H1 (cell line): ENCODE data around the gene AGRP. TPM values are rescaled to one million over a fixed set of nuclear protein-coding genes. Genes with fewer than 3 reads are reported as not detected.

Experiments
- CTCF ChIA-PET: fragments of 300-600 bp; sonication (Branson Sonifier 250); formaldehyde crosslinking; loops from one replicate; lab custom pipeline; 2021; ENCODE audit not compliant: partially characterized antibody; lab: Charles Lee
- POLR2A ChIA-PET: fragments of 300-600 bp; sonication (Branson Sonifier 250); formaldehyde crosslinking; loops from one replicate; lab custom pipeline; 2021; ENCODE audit warnings: inconsistent platforms; ENCODE audit not compliant: partially characterized antibody; lab: Charles Lee
- DNase-seq, 2 experiments: peaks; one replicate each; pipeline versions ENCODE4 v3.0.0 to v3.0.0-alpha.2; 2010 to 2022; ENCODE audit warnings: low spot score in 2 of 2, low read depth in 1 of 2, mixed read lengths in 1 of 2
- FAIRE-seq: peaks from 2 replicates; lab custom pipeline; 2011; peaks lifted over from hg19 to GRCh38; lab: Jason Lieb, UNC
- H2AFZ ChIP-seq: 2 replicates; pipeline ENCODE4 v1.8.1; 2012; ENCODE audit warnings: low read length, inconsistent platforms
- H2AK5ac ChIP-seq: 2 replicates; pipeline ENCODE4 v1.6.1; 2013; ENCODE audit warnings: low read depth, low read length
- H2BK120ac ChIP-seq: replicated peaks from 2 replicates; pipeline ENCODE3; 2013; ENCODE audit warnings: low read depth, low read length, inconsistent platforms
- H2BK12ac ChIP-seq: 2 replicates; pipeline ENCODE4 v1.6.1; 2013; ENCODE audit warnings: low read depth, low read length
- H2BK15ac ChIP-seq: 2 replicates; pipeline ENCODE4 v1.6.1; 2013; ENCODE audit warnings: low read length
- H2BK20ac ChIP-seq: 2 replicates; pipeline ENCODE4 v1.6.1; 2013; ENCODE audit warnings: low read length
- H2BK5ac ChIP-seq: 2 replicates; pipeline ENCODE4 v1.6.1; 2013; ENCODE audit warnings: low read depth, low read length
- H3K14ac ChIP-seq: 2 replicates; pipeline ENCODE4 v1.6.1; 2013; ENCODE audit warnings: inconsistent platforms; ENCODE audit not compliant: insufficient read length
- H3K18ac ChIP-seq: 2 replicates; pipeline ENCODE4 v1.6.1; 2013; ENCODE audit warnings: low read length; ENCODE audit errors: extremely low read depth
- H3K23ac ChIP-seq: 2 replicates; pipeline ENCODE4 v1.6.1; 2013; ENCODE audit warnings: inconsistent platforms; ENCODE audit not compliant: insufficient read length
- H3K23me2 ChIP-seq: 2 replicates; pipeline ENCODE4 v1.6.1; 2013; ENCODE audit warnings: low read depth, low read length
- H3K27ac ChIP-seq: 2 replicates; pipeline ENCODE4 v1.6.1; 2011; ENCODE audit warnings: low read depth, low read length, inconsistent platforms
- H3K27me3 ChIP-seq, 4 experiments: replicated peaks in 1 of 4; 1 replicate in 1 of 4; 2 replicates in 3 of 4; pipeline versions ENCODE4 v1.6.1 to v1.8.1; 2011 to 2013; ENCODE audit warnings: low read length in 3 of 4, mild to moderate bottlenecking in 3 of 4, inconsistent platforms in 2 of 4, mixed read lengths in 2 of 4, moderate library complexity in 1 of 4; ENCODE audit not compliant: control insufficient read depth in 3 of 4, insufficient read depth in 3 of 4; ENCODE audit errors: extremely low read depth in 1 of 4
- H3K36me3 ChIP-seq, 4 experiments: 2 replicates each; pipeline versions ENCODE4 v1.6.1 to v1.8.1; 2011 to 2013; ENCODE audit warnings: mild to moderate bottlenecking in 4 of 4, low read length in 3 of 4, moderate library complexity in 2 of 4, control low read depth in 1 of 4, inconsistent platforms in 1 of 4; ENCODE audit not compliant: insufficient read depth in 4 of 4, control insufficient read depth in 2 of 4
- H3K4ac ChIP-seq: replicated peaks from 2 replicates; pipeline ENCODE3; 2013; ENCODE audit warnings: low read length, low read depth, mixed read lengths, inconsistent platforms; ENCODE audit not compliant: insufficient read length
- H3K4me1 ChIP-seq, 4 experiments: replicated peaks in 1 of 4; 1 replicate in 1 of 4; 2 replicates in 3 of 4; pipeline versions ENCODE4 v1.6.1 to v1.8.1; 2011 to 2013; ENCODE audit warnings: low read length in 3 of 4, inconsistent platforms in 2 of 4, mixed read lengths in 1 of 4; ENCODE audit not compliant: insufficient read depth in 4 of 4, control insufficient read depth in 3 of 4
- H3K4me2 ChIP-seq, 2 experiments: 2 replicates each; pipeline versions ENCODE4 v1.6.1 to v1.8.1; 2011 to 2013; ENCODE audit warnings: low read depth in 2 of 2, low read length in 2 of 2, control low read depth in 1 of 2, inconsistent platforms in 1 of 2, mild to moderate bottlenecking in 1 of 2; ENCODE audit not compliant: insufficient read depth in 1 of 2
- H3K4me3 ChIP-seq, 4 experiments: fragments of 200-600, 300-600 bp in 1 of 4; sonication (generic), shearing (Covaris generic), sonication (Bioruptor Twin) in 1 of 4; 2 replicates each; pipeline versions ENCODE4 v1.5.1 to v1.8.1; 2011 to 2016; ENCODE audit warnings: low read length in 4 of 4, low read depth in 3 of 4, control low read depth in 2 of 4, inconsistent platforms in 2 of 4, mild to moderate bottlenecking in 2 of 4, mixed read lengths in 1 of 4, moderate library complexity in 1 of 4; ENCODE audit not compliant: insufficient read depth in 2 of 4; ENCODE audit errors: extremely low read depth in 1 of 4
- H3K56ac ChIP-seq: replicated peaks from 2 replicates; pipeline ENCODE3; 2013; ENCODE audit warnings: low read depth, mild to moderate bottlenecking, mixed read lengths, low read length, inconsistent platforms; ENCODE audit not compliant: insufficient read length
- H3K79me1 ChIP-seq: 2 replicates; pipeline ENCODE4 v1.6.1; 2013; ENCODE audit warnings: low read depth, low read length, control low read depth
- H3K79me2 ChIP-seq, 2 experiments: 2 replicates each; pipeline versions ENCODE4 v1.6.1 to v1.8.1; 2012 to 2013; ENCODE audit warnings: low read length in 2 of 2, mild to moderate bottlenecking in 2 of 2, inconsistent platforms in 1 of 2; ENCODE audit not compliant: insufficient read depth in 2 of 2, control insufficient read depth in 1 of 2
- H3K9ac ChIP-seq, 4 experiments: replicated peaks in 1 of 4; 1 replicate in 1 of 4; 2 replicates in 3 of 4; pipeline versions ENCODE4 v1.6.1 to v1.8.1; 2011 to 2013; ENCODE audit warnings: low read depth in 3 of 4, low read length in 3 of 4, control low read depth in 2 of 4, mild to moderate bottlenecking in 2 of 4, moderate library complexity in 2 of 4, inconsistent platforms in 1 of 4; ENCODE audit errors: extremely low read depth in 1 of 4
- H3K9me3 ChIP-seq, 2 experiments: 2 replicates each; pipeline versions ENCODE4 v1.6.1 to v1.8.1; 2012 to 2013; ENCODE audit warnings: mild to moderate bottlenecking in 2 of 2, moderate library complexity in 2 of 2, control low read depth in 1 of 2, inconsistent platforms in 1 of 2, low read depth in 1 of 2, low read length in 1 of 2, mixed read lengths in 1 of 2; ENCODE audit not compliant: insufficient read depth in 2 of 2
- H4K20me1 ChIP-seq, 2 experiments: replicated peaks in 1 of 2; 2 replicates each; pipeline versions ENCODE3 to v1.8.1; 2011 to 2013; ENCODE audit warnings: inconsistent platforms in 2 of 2, low read length in 2 of 2, mild to moderate bottlenecking in 1 of 2; ENCODE audit not compliant: insufficient read depth in 2 of 2, control insufficient read depth in 1 of 2
- H4K5ac ChIP-seq: 2 replicates; pipeline ENCODE4 v1.6.1; 2013; ENCODE audit warnings: low read length, low read depth, mixed read lengths, inconsistent platforms; ENCODE audit not compliant: insufficient read length
- H4K8ac ChIP-seq: 2 replicates; pipeline ENCODE4 v1.8.0; 2013; ENCODE audit warnings: mild to moderate bottlenecking, moderate library complexity, low read length, inconsistent platforms; ENCODE audit not compliant: insufficient read depth; ENCODE audit errors: extremely low read depth
- H4K91ac ChIP-seq: replicated peaks from 2 replicates; pipeline ENCODE3; 2013; ENCODE audit warnings: low read length, mixed read lengths, inconsistent platforms; ENCODE audit not compliant: insufficient read length
- ATF2 ChIP-seq: IDR thresholded peaks from 2 replicates; pipeline ENCODE4 v1.6.1; 2012; ENCODE audit warnings: low read length, inconsistent platforms
- CHD1 ChIP-seq: IDR thresholded peaks from 2 replicates; pipeline ENCODE4 v1.6.1; 2012; ENCODE audit warnings: low read depth, low read length, improper control_type of control experiment
- CTBP2 ChIP-seq: IDR thresholded peaks from 2 replicates; pipeline ENCODE4 v1.7.0; 2011; ENCODE audit warnings: borderline replicate concordance, mild to moderate bottlenecking, moderate library complexity, mixed read lengths, low read length; ENCODE audit not compliant: insufficient read depth, insufficient read length
- GTF2F1 ChIP-seq: IDR thresholded peaks from 2 replicates; pipeline ENCODE4 v1.6.1; 2012; ENCODE audit warnings: low read depth, low read length, improper control_type of control experiment, borderline replicate concordance
- KDM4A ChIP-seq: IDR thresholded peaks from one replicate; pipeline ENCODE4 v1.7.1; 2012; ENCODE audit warnings: low read depth, mild to moderate bottlenecking, moderate library complexity, low read length, inconsistent platforms; ENCODE audit not compliant: severe bottlenecking
- POLR2AphosphoS5 ChIP-seq: IDR thresholded peaks from 2 replicates; pipeline ENCODE4 v1.6.1; 2011; ENCODE audit warnings: low read depth, low read length
- POU5F1 ChIP-seq: IDR thresholded peaks from 2 replicates; pipeline ENCODE4 v1.6.1; 2011; ENCODE audit warnings: low read depth, mild to moderate bottlenecking, low read length, moderate library complexity
- RNF2 ChIP-seq: fragments of 200-900, 300-1000 bp; sonication (generic); IDR thresholded peaks from 2 replicates; pipeline ENCODE4 v1.7.1; 2016; ENCODE audit warnings: borderline replicate concordance, low read depth, mild to moderate bottlenecking, antibody characterized with exemption, low read length; ENCODE audit not compliant: poor library complexity, severe bottlenecking; ENCODE audit errors: missing control alignments
- SIN3A ChIP-seq, 2 experiments: IDR thresholded peaks in 1 of 2; conservative IDR thresholded peaks in 1 of 2; 2 replicates each; pipeline ENCODE4 v1.6.1; 2011 to 2012; ENCODE audit warnings: low read length in 2 of 2, improper control_type of control experiment in 1 of 2, low read depth in 1 of 2, mild to moderate bottlenecking in 1 of 2
- WGBS, 2 experiments: shearing (Covaris generic) in 1 of 2; methylation state at CpG; one replicate each; pipeline versions ENCODE4 v1.1.6 to v1.1.7; 2013 to 2015; ENCODE audit warnings: low lambda C conversion rate in 2 of 2, mixed read lengths in 2 of 2, inconsistent platforms in 1 of 2, low coverage in 1 of 2, missing lambda C conversion rate in 1 of 2; ENCODE audit not compliant: insufficient replicate concordance in 2 of 2, insufficient coverage in 1 of 2, insufficient read length in 1 of 2; ENCODE audit errors: extremely low coverage in 1 of 2, missing lambda C conversion rate in 1 of 2; 5-methylcytosine and 5-hydroxymethylcytosine counted together
- polyA plus RNA-seq, 7 experiments: library from polyadenylated mRNA; depleted of rRNA in 3 of 7; stranded (reverse) in 5 of 7; unstranded in 2 of 7; fragments of >200 nt in 5 of 7; fragments of 200-250 nt in 2 of 7; gene quantifications; 1 replicate in 5 of 7; 2 replicates in 1 of 7; 4 replicates in 1 of 7; pipeline versions ENCODE4 v1.2.1 to v1.2.3, GENCODE V29; 2011 to 2013; ENCODE audit warnings: missing spikeins in 2 of 7, mixed read lengths in 2 of 7
- total RNA-seq: library from RNA; stranded (reverse); fragmentation: NEBNext Ultra II Directional; extraction: Animal tissue kit (Norgen Biotek cat#: 25700); gene quantifications from 2 replicates; pipeline ENCODE4 v1.2.1, GENCODE V29; 2021

AGRP gene
- total and polyA plus RNA-seq, 2 of the 8 experiments (the other 6 are each of a cell fraction or from before 2014, with no cell fraction given): not detected

- FAIRE-seq (no peak), DNase-seq (no peak)
- H3K14ac ChIP-seq: no peak overlapping the region
- H3K23ac ChIP-seq: no peak overlapping the region
- H3K4me1 ChIP-seq: peaks cover 0 to 5% (median 2%) of the 10 kb centered on the region in 4 experiments; a peak in 4 of 7 replicates
- no peaks in the 10 kb centered on the region for H3K23me2 ChIP-seq
- H4K91ac ChIP-seq: no peak overlapping the region
- H3K27me3 ChIP-seq: no peaks in the 10 kb centered on the region
- H3K4me3 ChIP-seq: no peak overlapping the region
- no peak overlapping the region for H2BK20ac ChIP-seq
- H2AFZ ChIP-seq: no peak overlapping the region
- H4K8ac ChIP-seq: no peak overlapping the region
- no peak overlapping the region for H3K27ac ChIP-seq
- H3K79me1 ChIP-seq: peaks cover 4% of the 10 kb centered on the region
- WGBS, 2 experiments: 88% methylated on average over 8 of the region's 8 CpGs; no CpG with 5 or more reads in 1 of the 2 experiments
- H2BK5ac ChIP-seq: 0 out of 2 replicates have a peak overlapping the region, but pooled peaks have one; percentile 35
- H3K4ac ChIP-seq: no peak overlapping the region
- H3K79me2 ChIP-seq: peaks cover 0 to 9% of the 10 kb centered on the region in 2 experiments; a peak in 1 of 4 replicates
- peaks cover 20 to 24% of the 10 kb centered on the region in 2 experiments for H4K20me1 ChIP-seq
- H3K18ac ChIP-seq: no peak overlapping the region
- no peak overlapping the region for H3K4me2 ChIP-seq
- H2BK15ac ChIP-seq: no peak overlapping the region
- H2BK12ac ChIP-seq: peak overlapping the region; percentile 60; the same call in 1 of the 2 replicates
- H3K9me3 ChIP-seq: no peaks in the 10 kb centered on the region
- ChIA-PET CTCF (interaction anchor here (0.7 to 28.6 kb wide), 8 partner anchors 9 to 201 kb away, joined by 3 to 683 read pairs (median 6); partner anchors contain the start of gene HSD11B2), POLR2A (interaction anchor here (1.1 kb wide), 1 partner anchor 16 kb away, joined by 3 read pairs; no protein-coding TSS in a partner anchor)
- H3K36me3 ChIP-seq: no peaks in the 10 kb centered on the region
- no peak overlapping the region for H4K5ac ChIP-seq
- no peak overlapping the region for H2BK120ac ChIP-seq
- H2AK5ac ChIP-seq: no peak overlapping the region
- H3K56ac ChIP-seq: no peak overlapping the region
- no peak overlapping the region for H3K9ac ChIP-seq
- TF ChIP-seq POU5F1 (no peak), KDM4A (no peak), RNF2 (no peak), GTF2F1 (no peak), SIN3A (conservative IDR thresholded peaks at IDR 0.05 in 1 of 2, IDR thresholded peaks at IDR 0.05 in 1 of 2; ENCODE audit: low read depth in 1 of 2, low read length in 2 of 2) (no peak), POLR2AphosphoS5 (no peak), ATF2 (no peak), CTBP2 (no peak), CHD1 (no peak)
These were observed 21.6 kb downstream of the AGRP start for GRCh38 chr16:67461600-67462278.
